Mesenchymal stem cell (in vitro differentiated cells and primary cell): Measurements from ENCODE around the gene USP9X.

Source experiments
- DNase-seq: peaks from one replicate; pipeline ENCODE4 v3.0.0-alpha.2; 2013
- H2AFZ ChIP-seq: one replicate; pipeline ENCODE4 v1.6.1; 2013; ENCODE audit warnings: low read depth, mild to moderate bottlenecking, control low read depth, inconsistent platforms, low read length, moderate library complexity
- H2AK5ac ChIP-seq: 2 replicates; pipeline ENCODE4 v1.6.1; 2013; ENCODE audit warnings: low read length, moderate library complexity, mild to moderate bottlenecking, inconsistent platforms; ENCODE audit not compliant: severe bottlenecking
- H2BK120ac ChIP-seq: one replicate; pipeline ENCODE4 v1.6.1; 2013; ENCODE audit warnings: low read depth, mild to moderate bottlenecking, inconsistent platforms, low read length, moderate library complexity
- H2BK12ac ChIP-seq, 2 experiments: one replicate each; pipeline ENCODE4 v1.6.1; 2013; ENCODE audit warnings: inconsistent platforms in 2 of 2, low read length in 2 of 2, mild to moderate bottlenecking in 2 of 2, moderate library complexity in 2 of 2, control low read depth in 1 of 2
- H2BK15ac ChIP-seq: one replicate; pipeline ENCODE4 v1.6.1; 2013; ENCODE audit warnings: mild to moderate bottlenecking, low read depth, inconsistent platforms; ENCODE audit not compliant: poor library complexity, severe bottlenecking
- H2BK5ac ChIP-seq: 2 replicates; pipeline ENCODE4 v1.6.1; 2013; ENCODE audit warnings: low read depth, mild to moderate bottlenecking, low read length, control low read depth, inconsistent platforms; ENCODE audit not compliant: poor library complexity, severe bottlenecking
- H3K14ac ChIP-seq, 2 experiments: one replicate each; pipeline ENCODE4 v1.6.1; 2013; ENCODE audit warnings: inconsistent platforms in 2 of 2, low read length in 2 of 2, control low read depth in 1 of 2, mild to moderate bottlenecking in 1 of 2, moderate library complexity in 1 of 2
- H3K18ac ChIP-seq, 2 experiments: one replicate each; pipeline ENCODE4 v1.6.1; 2013; ENCODE audit warnings: inconsistent platforms in 2 of 2, low read length in 2 of 2, control low read depth in 1 of 2, low read depth in 1 of 2, mild to moderate bottlenecking in 1 of 2
- H3K23ac ChIP-seq, 2 experiments: one replicate each; pipeline ENCODE4 v1.6.1; 2013; ENCODE audit warnings: inconsistent platforms in 2 of 2, low read length in 2 of 2, mild to moderate bottlenecking in 2 of 2, moderate library complexity in 2 of 2, control low read depth in 1 of 2
- H3K27ac ChIP-seq: 2 replicates; pipeline ENCODE4 v1.5.1; 2013; ENCODE audit warnings: mild to moderate bottlenecking, moderate library complexity, low read length, control low read depth, inconsistent platforms; ENCODE audit not compliant: poor library complexity, severe bottlenecking
- H3K27me3 ChIP-seq, 2 experiments: 2 replicates each; pipeline versions ENCODE4 v1.6.1 to v1.7.0; 2013; ENCODE audit warnings: low read length in 2 of 2, mild to moderate bottlenecking in 2 of 2, moderate library complexity in 2 of 2, control low read depth in 1 of 2, inconsistent platforms in 1 of 2; ENCODE audit not compliant: control insufficient read depth in 1 of 2, insufficient read depth in 1 of 2
- H3K36me3 ChIP-seq, 2 experiments: 2 replicates each; pipeline versions ENCODE4 v1.6.1 to v1.7.0; 2013; ENCODE audit warnings: low read length in 2 of 2, control low read depth in 1 of 2, inconsistent platforms in 1 of 2, low read depth in 1 of 2, mild to moderate bottlenecking in 1 of 2; ENCODE audit not compliant: insufficient read depth in 2 of 2, control insufficient read depth in 1 of 2
- H3K4ac ChIP-seq, 2 experiments: one replicate each; pipeline ENCODE4 v1.6.1; 2013; ENCODE audit warnings: inconsistent platforms in 2 of 2, low read length in 2 of 2, mild to moderate bottlenecking in 2 of 2, moderate library complexity in 2 of 2, control low read depth in 1 of 2, low read depth in 1 of 2
- H3K4me1 ChIP-seq: 2 replicates; pipeline ENCODE4 v1.6.1; 2013; ENCODE audit warnings: low read depth, low read length, control low read depth; ENCODE audit not compliant: control insufficient read depth, insufficient read depth
- H3K4me2 ChIP-seq: 2 replicates; pipeline ENCODE4 v1.6.1; 2013; ENCODE audit warnings: low read length, mild to moderate bottlenecking, inconsistent platforms; ENCODE audit not compliant: poor library complexity, severe bottlenecking
- H3K4me3 ChIP-seq, 2 experiments: 2 replicates each; pipeline versions ENCODE4 v1.5.1 to v1.7.0; 2013; ENCODE audit warnings: low read length in 2 of 2, mild to moderate bottlenecking in 2 of 2, control low read depth in 1 of 2, low read depth in 1 of 2; ENCODE audit not compliant: insufficient read depth in 1 of 2
- H3K79me1 ChIP-seq: replicated peaks from 2 replicates; pipeline ENCODE4 v1.6.1; 2013; ENCODE audit warnings: mild to moderate bottlenecking, control low read depth, low read length, inconsistent platforms; ENCODE audit not compliant: poor library complexity, severe bottlenecking
- H3K9ac ChIP-seq: 2 replicates; pipeline ENCODE4 v1.7.0; 2013; ENCODE audit warnings: mild to moderate bottlenecking, low read length, moderate library complexity
- H3K9me3 ChIP-seq: 2 replicates; pipeline ENCODE4 v1.7.0; 2013; ENCODE audit warnings: mild to moderate bottlenecking, low read length; ENCODE audit not compliant: control insufficient read depth
- H4K8ac ChIP-seq: one replicate; pipeline ENCODE4 v1.6.1; 2013; ENCODE audit warnings: inconsistent platforms, mild to moderate bottlenecking, low read length, moderate library complexity
- H4K91ac ChIP-seq: one replicate; pipeline ENCODE4 v1.6.1; 2013; ENCODE audit warnings: mild to moderate bottlenecking, low read length, inconsistent platforms
- WGBS: methylation state at CpG from one replicate; pipeline ENCODE4 v1.1.7; 2013; ENCODE audit warnings: mixed read lengths; 5-methylcytosine and 5-hydroxymethylcytosine counted together

Gene USP9X

DNA sequence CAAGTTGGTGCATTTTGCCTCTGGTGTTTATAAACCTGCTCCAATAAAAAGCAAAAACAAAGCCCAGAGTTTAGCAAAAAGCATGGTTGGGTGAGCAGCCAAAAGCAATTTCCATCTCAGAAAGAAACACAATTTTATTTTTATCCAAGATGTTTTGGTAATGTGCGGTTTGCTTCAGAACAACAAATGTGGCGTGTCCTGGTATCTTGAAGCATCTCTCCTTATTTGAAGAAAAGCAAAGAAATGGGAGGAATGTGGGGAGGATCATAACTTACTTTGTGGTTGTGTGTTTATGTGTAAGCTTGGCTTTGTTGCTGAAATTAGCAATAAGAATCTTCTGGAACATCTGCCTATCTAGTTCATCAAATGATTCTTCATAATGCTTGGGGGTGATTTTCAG, 160.4 kb downstream of the USP9X start:
- Histone ChIP-seq H3K4ac (no peak overlapping the region), H3K36me3 (no peaks in the 10 kb centered on the region), H2BK15ac (no peak overlapping the region), H2BK12ac (no peak overlapping the region), H2AFZ (no peak overlapping the region), H4K91ac (no peak overlapping the region), H2AK5ac (no peak overlapping the region), H3K18ac (no peak overlapping the region), H3K23ac (no peak overlapping the region), H3K9ac (no peak overlapping the region), H3K14ac (no peak overlapping the region), H3K27me3 (peaks cover 0 to 21% of the 10 kb centered on the region in 2 experiments), H3K4me1 (no peaks in the 10 kb centered on the region), H2BK120ac (no peak overlapping the region), H3K9me3 (no peaks in the 10 kb centered on the region), H2BK5ac (no peak overlapping the region), H3K79me1 (no peaks in the 10 kb centered on the region), H4K8ac (no peak overlapping the region), H3K27ac (no peak overlapping the region), H3K4me2 (no peak overlapping the region), H3K4me3 (no peak overlapping the region)
- peak; percentile 42 for DNase-seq
- 74% methylated on average over 2 of the region's 2 CpGs for WGBS

DNA sequence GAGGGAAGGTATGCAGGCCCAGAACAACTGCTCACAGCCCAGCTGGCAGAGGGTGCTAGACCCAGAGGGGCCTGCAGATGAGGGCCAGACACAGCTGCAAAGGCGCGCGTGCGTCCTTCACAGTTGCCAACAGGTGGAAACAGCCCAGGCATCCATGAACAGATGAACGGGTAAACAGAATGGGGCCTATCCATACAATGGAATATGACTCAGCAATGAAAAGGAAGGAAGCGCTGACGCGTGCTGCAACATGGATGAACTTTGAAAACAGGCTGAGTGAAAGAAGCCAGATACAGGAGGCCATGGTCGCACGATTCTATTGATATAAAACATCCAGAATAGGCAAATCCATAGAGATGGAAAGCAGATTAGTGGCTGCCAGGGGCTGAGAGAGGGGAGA, 165.6 kb downstream of the USP9X start:
- H3K36me3 ChIP-seq, result no peaks in the 10 kb centered on the region
- H3K18ac ChIP-seq, result no peak overlapping the region
- no peak overlapping the region for H2AK5ac ChIP-seq
- no peak overlapping the region for H3K4me2 ChIP-seq
- H2BK15ac ChIP-seq, result no peak overlapping the region
- H4K91ac ChIP-seq, result no peak overlapping the region
- no peak overlapping the region for H4K8ac ChIP-seq
- no peak overlapping the region for H2AFZ ChIP-seq
- DNase-seq, result no peak
- H3K27ac ChIP-seq, result no peak overlapping the region
- H2BK5ac ChIP-seq, result no peak overlapping the region
- no peak overlapping the region for H2BK12ac ChIP-seq
- no peak overlapping the region for H3K14ac ChIP-seq
- no peak overlapping the region for H2BK120ac ChIP-seq
- H3K9ac ChIP-seq, result no peak overlapping the region
- H3K4me3 ChIP-seq, result no peak overlapping the region
- no peaks in the 10 kb centered on the region for H3K9me3 ChIP-seq
- no peaks in the 10 kb centered on the region for H3K79me1 ChIP-seq
- no peak overlapping the region for H3K23ac ChIP-seq
- H3K4ac ChIP-seq, result no peak overlapping the region
- 98% methylated on average over 10 of the region's 10 CpGs for WGBS
- H3K4me1 ChIP-seq, result no peaks in the 10 kb centered on the region
- peaks cover 0 to 29% of the 10 kb centered on the region in 2 experiments for H3K27me3 ChIP-seq

DNA sequence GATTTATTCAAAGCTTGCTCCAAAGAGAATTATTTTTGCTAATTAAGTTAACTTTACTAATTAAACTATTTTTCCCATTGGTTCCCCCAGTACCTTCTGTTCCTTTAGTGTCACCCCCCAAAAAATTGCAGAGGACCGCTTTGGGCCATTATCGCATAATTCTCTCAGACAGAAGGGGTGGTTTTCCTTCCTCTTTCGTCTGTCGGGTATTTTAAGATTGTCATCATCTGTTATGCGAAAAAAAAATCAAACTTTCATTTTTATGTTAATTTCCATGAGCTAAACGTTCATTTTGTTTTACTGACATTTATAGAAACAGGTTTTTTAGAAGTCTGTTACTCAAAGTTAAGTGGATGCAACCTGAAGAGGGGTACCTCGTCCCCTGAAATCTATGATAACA, 172.6 kb downstream of the USP9X start:
- Histone ChIP-seq H3K36me3 (no peaks in the 10 kb centered on the region), H3K4me3 (no peak overlapping the region), H3K4me1 (no peaks in the 10 kb centered on the region), H2BK120ac (no peak overlapping the region), H3K4ac (no peak overlapping the region), H3K4me2 (no peak overlapping the region), H4K8ac (no peak overlapping the region), H2BK12ac (no peak overlapping the region), H3K27me3 (peaks cover 0 to 23% of the 10 kb centered on the region in 2 experiments), H3K18ac (no peak overlapping the region), H2BK15ac (no peak overlapping the region), H3K14ac (no peak overlapping the region), H2AFZ (no peak overlapping the region), H3K23ac (no peak overlapping the region), H3K9ac (no peak overlapping the region), H2BK5ac (no peak overlapping the region), H3K9me3 (no peaks in the 10 kb centered on the region), H2AK5ac (no peak overlapping the region), H3K79me1 (no peaks in the 10 kb centered on the region), H3K27ac (no peak overlapping the region), H4K91ac (no peak overlapping the region)
- WGBS, result 93% methylated on average over 4 of the region's 7 CpGs
- DNase-seq, result no peak

- no peak overlapping the region for H3K4me3 ChIP-seq
- H2BK15ac ChIP-seq, result no peak overlapping the region
- no peak overlapping the region for H2BK12ac ChIP-seq
- no peaks in the 10 kb centered on the region for H3K79me1 ChIP-seq
- no peaks in the 10 kb centered on the region for H3K9me3 ChIP-seq
- no peak overlapping the region for H2AK5ac ChIP-seq
- H4K8ac ChIP-seq, result no peak overlapping the region
- no peaks in the 10 kb centered on the region for H3K36me3 ChIP-seq
- 92% methylated on average over 7 of the region's 11 CpGs for WGBS
- no peak overlapping the region for H3K4ac ChIP-seq
- no peak overlapping the region for H2AFZ ChIP-seq
- no peak overlapping the region for H4K91ac ChIP-seq
- H3K4me2 ChIP-seq, result no peak overlapping the region
- H3K14ac ChIP-seq, result no peak overlapping the region
- H3K4me1 ChIP-seq, result no peaks in the 10 kb centered on the region
- H2BK5ac ChIP-seq, result no peak overlapping the region
- H3K23ac ChIP-seq, result no peak overlapping the region
- no peak overlapping the region for H2BK120ac ChIP-seq
- H3K18ac ChIP-seq, result no peak overlapping the region
- peaks cover 0 to 18% of the 10 kb centered on the region in 2 experiments for H3K27me3 ChIP-seq
- no peak overlapping the region for H3K27ac ChIP-seq
- DNase-seq, result no peak
- no peak overlapping the region for H3K9ac ChIP-seq
Measured at GRCh38 chrX:41258226-41258625, 173.0 kb downstream of the USP9X start.
